ENCODE data around the gene GLB1L2.

The GLB1L2 gene

GRCh38 chr11:134407923-134408322 lies 76.1 kb downstream of the GLB1L2 start:
- no peak for DNase-seq

GRCh38 chr11:134409552-134410429 lies 78.0 kb downstream of the GLB1L2 start:
- DNase-seq: no peak

- no peak for DNase-seq
These were observed 79.0 kb downstream of the GLB1L2 start for GRCh38 chr11:134410766-134411165.

GRCh38 chr11:134412203-134413042 lies 80.6 kb downstream of the GLB1L2 start, which contains the start of gene B3GAT1:
Gene B3GAT1, minus strand, starts transcription at chr11:134412242. Its CDS starts 24,583 bp downstream, at chr11:134387659.
- DNase-seq: no peak

GRCh38 chr11:134413043-134413825 lies 81.4 kb downstream of the GLB1L2 start:
- no peak for DNase-seq

GRCh38 chr11:134413826-134414731 lies 82.3 kb downstream of the GLB1L2 start:
- DNase-seq: no peak

GRCh38 chr11:134414766-134415765 lies 83.3 kb downstream of the GLB1L2 start:
- no peak for DNase-seq

- no peak for DNase-seq
These were observed 84.9 kb downstream of the GLB1L2 start for GRCh38 chr11:134416726-134417125.

- no peak for DNase-seq
These were observed 86.4 kb downstream of the GLB1L2 start for GRCh38 chr11:134417871-134418840.

- no peak for DNase-seq
These were observed 91.3 kb downstream of the GLB1L2 start for GRCh38 chr11:134423106-134423505.

- DNase-seq: no peak
These were observed 93.6 kb downstream of the GLB1L2 start for GRCh38 chr11:134425413-134425812.

All from hematopoietic multipotent progenitor cell treated with erythropoietin and hydrocortisone succinate and interleukin-3 and kit ligand, for 8 days (in vitro differentiated cells).